Measurements from ENCODE around the gene PLAGL2.

The PLAGL2 gene

GRCh38 chr20:32213870-32214269 lies 6.3 kb upstream of the PLAGL2 start:
- Histone ChIP-seq H3K27me3 (ENCODE audit: insufficient read depth, poor library complexity, severe bottlenecking) (no peaks in the 10 kb centered on the region), H3K4me3 (replicated peaks; ENCODE audit: insufficient read depth, low read length) (no peak overlapping the region), H3K27ac (replicated peaks) (no peak overlapping the region)
- TF ChIP-seq GABPA (IDR thresholded peaks at IDR 0.05; ENCODE audit: low read depth) (no peak), POLR2AphosphoS5 (IDR thresholded peaks at IDR 0.05; ENCODE audit: low read depth) (no peak), REST (IDR thresholded peaks at IDR 0.05; ENCODE audit: insufficient replicate concordance, low read depth) (no peak), CTCF (IDR thresholded peaks at IDR 0.05; ENCODE audit: insufficient read depth, low read length) (no peak), SPI1 (IDR thresholded peaks at IDR 0.05; ENCODE audit: borderline replicate concordance, low read depth) (no peak)
- no peak for DNase-seq (ENCODE audit: low read depth in 1 of 2, low spot score in 1 of 2)

GRCh38 chr20:32209850-32210605 lies 2.5 kb upstream of the PLAGL2 start:
- TF ChIP-seq POLR2AphosphoS5 (IDR thresholded peaks at IDR 0.05; ENCODE audit: low read depth) (no peak), CTCF (IDR thresholded peaks at IDR 0.05; ENCODE audit: insufficient read depth, low read length) (no peak), SPI1 (IDR thresholded peaks at IDR 0.05; ENCODE audit: borderline replicate concordance, low read depth) (no peak), GABPA (IDR thresholded peaks at IDR 0.05; ENCODE audit: low read depth) (no peak), REST (IDR thresholded peaks at IDR 0.05; ENCODE audit: insufficient replicate concordance, low read depth) (no peak)
- Histone ChIP-seq H3K27ac (replicated peaks) (no peak overlapping the region; the same call in 1 of the 2 replicates), H3K27me3 (ENCODE audit: insufficient read depth, poor library complexity, severe bottlenecking) (no peaks in the 10 kb centered on the region), H3K4me3 (replicated peaks; ENCODE audit: insufficient read depth, low read length) (no peak overlapping the region)
- peak in 1 of 2 experiments; percentile 28 for DNase-seq (ENCODE audit: low read depth in 1 of 2, low spot score in 1 of 2)

GRCh38 chr20:32208499-32209154 lies 1.1 kb upstream of the PLAGL2 start:
- H3K4me3 ChIP-seq (replicated peaks; ENCODE audit: insufficient read depth, low read length): peak overlapping the region; percentile 57
- DNase-seq (ENCODE audit: low read depth in 1 of 2, low spot score in 1 of 2): no peak
- H3K27ac ChIP-seq (replicated peaks): peak overlapping the region; percentile 91
- H3K27me3 ChIP-seq (ENCODE audit: insufficient read depth, poor library complexity, severe bottlenecking): no peaks in the 10 kb centered on the region
- TF ChIP-seq GABPA (IDR thresholded peaks at IDR 0.05; ENCODE audit: low read depth) (no peak), REST (IDR thresholded peaks at IDR 0.05; ENCODE audit: insufficient replicate concordance, low read depth) (no peak), SPI1 (IDR thresholded peaks at IDR 0.05; ENCODE audit: borderline replicate concordance, low read depth) (no peak), CTCF (IDR thresholded peaks at IDR 0.05; ENCODE audit: insufficient read depth, low read length) (no peak), POLR2AphosphoS5 (IDR thresholded peaks at IDR 0.05; ENCODE audit: low read depth) (no peak; the same call in 1 of the 2 replicates)

Measured in HL-60 (cell line).